ENCODE results near the gene DMAP1.

DMAP1 gene

DNA sequence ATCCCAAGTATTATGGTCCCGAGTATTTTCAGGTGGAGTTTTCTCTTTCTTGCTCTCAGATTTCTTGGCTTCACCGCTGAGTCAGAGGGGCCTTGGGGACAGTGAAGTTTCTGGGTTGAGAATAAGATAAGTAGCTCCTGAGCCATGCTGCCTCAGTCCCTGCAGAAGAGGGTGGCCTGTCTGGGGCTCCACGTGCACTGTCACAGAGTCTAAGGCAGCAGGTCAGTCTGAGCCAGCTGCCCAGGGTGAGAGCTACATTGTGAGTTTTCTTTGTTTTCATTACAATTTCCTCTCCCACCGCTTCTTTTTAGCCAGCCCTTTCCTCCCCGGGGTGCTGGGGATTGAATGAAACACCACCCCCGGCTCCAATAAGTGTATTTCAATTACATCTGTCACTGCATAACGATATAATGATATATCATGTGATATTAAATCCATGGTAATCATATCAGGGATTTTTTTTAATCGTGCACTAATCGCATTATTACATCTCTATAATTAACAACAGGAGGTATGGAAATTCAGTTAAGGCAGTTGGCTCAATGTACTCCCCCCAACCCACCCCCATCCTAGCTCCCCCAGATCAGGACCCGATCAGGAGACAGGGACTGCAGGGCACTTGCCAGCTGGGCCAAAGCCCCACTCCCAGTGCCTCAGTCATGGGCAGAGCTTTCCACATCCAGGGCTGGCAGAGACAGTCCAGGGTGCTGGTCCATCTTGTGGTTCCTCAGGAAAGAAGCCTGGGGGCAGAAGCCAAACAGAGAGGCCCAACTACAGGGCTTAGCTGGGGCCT lies 43.7 kb downstream of the DMAP1 start:
- DNase-seq, result no peak

GRCh38 chr1:44259090-44259489 lies 45.8 kb downstream of the DMAP1 start:
- no peak for DNase-seq

DNA sequence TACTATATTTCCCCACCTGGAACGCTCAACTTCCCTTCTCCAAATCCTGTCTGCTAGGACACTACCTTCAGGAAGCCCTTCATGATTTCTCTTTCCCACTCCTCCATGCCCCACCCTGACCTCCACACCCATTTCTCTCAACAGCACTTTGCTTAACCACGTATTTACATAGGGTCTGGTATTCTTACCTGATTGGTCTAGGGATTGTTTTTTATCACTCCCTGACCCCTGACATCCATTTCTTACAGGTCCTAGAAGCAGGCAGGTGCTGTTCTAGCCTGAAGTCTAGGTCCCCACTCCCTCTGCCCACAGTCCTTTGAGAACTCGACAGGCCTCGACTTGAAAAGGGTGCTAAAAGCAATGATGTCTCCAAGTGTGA lies 47.5 kb downstream of the DMAP1 start:
- DNase-seq, result no peak

GRCh38 chr1:44261171-44261817 lies 48.0 kb downstream of the DMAP1 start:
- no peak for DNase-seq

GRCh38 chr1:44261962-44262361 lies 48.7 kb downstream of the DMAP1 start:
- no peak for DNase-seq

GRCh38 chr1:44262414-44262813 lies 49.1 kb downstream of the DMAP1 start:
- no peak for DNase-seq

GRCh38 chr1:44262816-44263567 lies 49.7 kb downstream of the DMAP1 start:
- DNase-seq, result no peak

GRCh38 chr1:44263568-44264450 lies 50.5 kb downstream of the DMAP1 start:
- DNase-seq, result no peak

GRCh38 chr1:44264451-44264771 lies 51.1 kb downstream of the DMAP1 start:
- no peak for DNase-seq

- DNase-seq, result no peak
These were observed 52.5 kb downstream of the DMAP1 start for GRCh38 chr1:44265656-44266358.

DNA sequence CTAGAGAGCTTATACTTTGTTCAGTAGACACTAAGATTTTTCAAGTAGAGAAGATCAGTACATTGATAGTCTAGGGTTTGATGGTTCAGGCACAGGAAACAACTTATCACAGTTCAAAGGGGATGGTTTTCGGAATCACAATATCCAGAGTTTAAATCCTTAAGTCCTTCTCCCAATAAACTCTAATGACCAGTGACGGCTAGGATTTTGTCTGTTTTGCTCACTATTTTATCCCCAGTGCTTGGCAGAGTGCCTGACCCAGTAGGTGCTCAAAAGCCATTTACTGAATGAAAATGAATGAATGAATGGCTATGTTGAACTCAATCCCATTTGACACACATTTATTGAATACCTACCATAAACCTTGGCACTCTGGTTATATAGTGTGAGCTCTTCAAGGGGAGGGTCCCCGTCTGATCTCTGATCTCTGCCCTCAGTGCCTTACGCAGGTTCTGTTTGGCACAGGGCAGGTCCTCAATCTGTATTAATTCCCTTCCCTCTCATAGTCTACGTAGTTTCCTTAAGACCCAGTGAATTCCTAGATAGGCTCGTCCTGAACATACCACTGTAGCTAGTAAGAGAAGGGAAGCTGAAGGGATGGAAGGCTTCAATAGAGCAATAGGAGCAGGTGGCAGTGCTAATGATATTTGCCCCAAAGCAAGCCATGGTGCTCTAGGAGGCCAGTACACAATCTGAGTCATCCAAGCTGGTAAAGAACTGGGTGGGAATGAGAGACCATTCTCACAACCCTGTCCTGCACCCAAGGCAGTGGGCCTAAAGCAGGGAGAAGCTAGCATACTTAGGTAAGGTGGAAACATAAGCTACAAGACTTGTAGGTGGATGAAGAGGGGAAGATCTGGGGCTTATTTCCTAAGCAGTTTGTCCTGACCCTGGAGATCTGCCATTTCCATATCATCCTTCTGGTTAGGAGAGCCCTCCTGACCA lies 53.4 kb downstream of the DMAP1 start:
- DNase-seq, result no peak

GRCh38 chr1:44267438-44267837 lies 54.2 kb downstream of the DMAP1 start:
- DNase-seq, result no peak

GRCh38 chr1:44268054-44268453 lies 54.8 kb downstream of the DMAP1 start:
- no peak for DNase-seq
